GM06990 (cell line): Measurements from ENCODE around the gene CLNK.
"Not testable (repeated sequence)": the region's sequence is repeated elsewhere in the genome, so short reads cannot be mapped to it uniquely, and the experiment has no call there.

Source experiments
- DNase-seq: peaks from one replicate; pipeline ENCODE4 v3.0.0-alpha.2; 2011; ENCODE audit not compliant: insufficient read length; ENCODE audit errors: extremely low read depth
- H3K27me3 ChIP-seq: replicated peaks from 2 replicates; pipeline ENCODE4 v1.6.0; 2011; ENCODE audit warnings: low read length; ENCODE audit not compliant: control insufficient read depth, insufficient read depth
- H3K36me3 ChIP-seq: 2 replicates; pipeline ENCODE4 v1.5.1; 2011; ENCODE audit warnings: low read length; ENCODE audit not compliant: control insufficient read depth, insufficient read depth
- H3K4me3 ChIP-seq: replicated peaks from 2 replicates; pipeline ENCODE4 v1.5.1; 2011; ENCODE audit warnings: low read depth, mild to moderate bottlenecking, control low read depth, low read length
- CTCF ChIP-seq: IDR thresholded peaks from 2 replicates; pipeline ENCODE4 v1.5.1; 2011; ENCODE audit warnings: low read length, control low read depth, mild to moderate bottlenecking, inconsistent platforms; ENCODE audit not compliant: insufficient read depth, poor library complexity, severe bottlenecking

Gene CLNK

DNA sequence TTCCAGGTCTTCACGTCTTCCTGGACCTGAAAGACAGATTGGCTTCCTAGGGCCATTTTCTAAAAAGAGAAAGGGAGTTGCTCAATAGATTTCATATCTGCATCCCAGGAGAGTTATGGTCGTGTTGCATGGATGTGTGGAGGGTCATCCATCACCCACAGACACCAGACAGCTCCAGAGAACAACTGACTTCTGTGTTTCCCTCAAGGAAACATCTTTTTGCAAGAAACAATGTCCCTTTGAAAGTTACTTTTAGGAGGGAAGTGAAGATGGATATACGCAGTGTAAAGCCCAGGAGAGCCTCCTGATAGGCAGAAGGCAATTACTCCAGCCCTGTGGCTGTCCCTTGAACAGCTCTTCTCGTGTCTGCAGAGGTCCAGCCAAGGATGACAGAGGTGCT, 108.3 kb downstream of the CLNK start:
- no peaks in the 10 kb centered on the region for H3K27me3 ChIP-seq
- DNase-seq = no peak
- no peaks in the 10 kb centered on the region for H3K36me3 ChIP-seq
- no peak overlapping the region for H3K4me3 ChIP-seq
- no peak for TF ChIP-seq CTCF

DNA sequence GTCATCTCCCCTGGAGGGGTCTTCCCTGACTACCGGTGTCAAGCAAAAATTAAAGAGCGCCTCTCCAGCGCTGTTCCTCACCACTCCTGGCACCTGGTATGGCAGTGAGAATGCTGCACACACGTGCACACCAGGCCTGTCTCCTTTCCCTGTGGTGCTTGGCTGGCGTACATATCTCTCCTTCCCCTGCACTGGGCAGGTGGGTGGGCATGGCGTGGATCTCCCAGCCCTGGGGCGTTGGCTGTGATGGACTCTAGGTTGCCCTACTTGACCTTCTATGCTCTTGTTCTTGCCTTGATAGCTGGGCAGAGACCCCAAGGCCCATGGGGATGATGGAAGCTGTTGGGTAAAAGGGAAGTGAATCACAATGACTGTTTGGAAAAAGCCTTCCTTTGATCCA, 109.2 kb downstream of the CLNK start:
- no peaks in the 10 kb centered on the region for H3K27me3 ChIP-seq
- DNase-seq = no peak
- H3K36me3 ChIP-seq = no peaks in the 10 kb centered on the region
- no peak for TF ChIP-seq CTCF
- no peak overlapping the region for H3K4me3 ChIP-seq

- DNase-seq, H3K27me3 ChIP-seq, H3K4me3 ChIP-seq, H3K36me3 ChIP-seq: not testable (repeated sequence)
Observed at GRCh38 chr4:10574553-10574952, 110.0 kb downstream of the CLNK start.

- no peak for DNase-seq
- Histone ChIP-seq H3K36me3 (no peaks in the 10 kb centered on the region), H3K4me3 (no peak overlapping the region), H3K27me3 (no peaks in the 10 kb centered on the region)
- no peak for TF ChIP-seq CTCF
Observed at GRCh38 chr4:10571909-10572308, 112.7 kb downstream of the CLNK start.

DNA sequence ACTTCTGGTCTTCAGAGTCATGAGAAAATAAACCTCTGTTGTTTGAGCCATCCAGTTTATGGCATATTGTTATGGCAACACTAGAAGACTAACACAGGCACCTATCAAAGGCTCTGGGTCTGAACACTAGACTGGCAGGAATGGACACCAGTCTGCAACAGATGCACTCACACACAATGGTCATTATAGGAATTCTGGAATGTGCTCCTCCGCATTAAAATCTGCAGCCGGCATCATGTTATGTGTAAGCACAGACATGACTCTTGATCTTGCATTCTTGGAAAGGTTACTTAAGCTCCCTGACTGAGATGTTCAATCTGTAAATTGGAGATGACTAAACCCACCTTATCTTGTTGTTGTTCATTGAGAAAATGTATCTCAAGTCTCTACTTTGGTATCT, 115.1 kb downstream of the CLNK start:
- H3K36me3 ChIP-seq = no peaks in the 10 kb centered on the region
- TF ChIP-seq CTCF = no peak
- no peaks in the 10 kb centered on the region for H3K27me3 ChIP-seq
- no peak for DNase-seq
- H3K4me3 ChIP-seq = no peak overlapping the region

- no peak for DNase-seq
- no peak for TF ChIP-seq CTCF
Observed at GRCh38 chr4:10567766-10568165, 116.8 kb downstream of the CLNK start.

More at GRCh38 chr4:10567766-10568165, 116.8 kb downstream of the CLNK start:
- Histone ChIP-seq H3K4me3 (no peak overlapping the region), H3K27me3 (no peaks in the 10 kb centered on the region), H3K36me3 (no peaks in the 10 kb centered on the region)
